ENCODE data around the gene ZNF746. TPM values are rescaled to one million over a fixed set of nuclear protein-coding genes. Genes with fewer than 3 reads are reported as not detected.

Gene ZNF746
- total RNA-seq, 1 donor: 13.2 TPM

- DNase-seq (ENCODE audit: low read depth): no peak
- H3K4me3 ChIP-seq (ENCODE audit: low read depth, low read length): no peak overlapping the region
- TF ChIP-seq CTCF (IDR thresholded peaks at IDR 0.05; ENCODE audit: insufficient read depth, low read length): no peak
Measured at GRCh38 chr7:149431486-149432120, 66.0 kb downstream of the ZNF746 start.

GRCh38 chr7:149430192-149430591 lies 67.4 kb downstream of the ZNF746 start:
- H3K4me3 ChIP-seq (ENCODE audit: low read depth, low read length): no peak overlapping the region
- TF ChIP-seq CTCF (IDR thresholded peaks at IDR 0.05; ENCODE audit: insufficient read depth, low read length): no peak
- no peak for DNase-seq (ENCODE audit: low read depth)

DNA sequence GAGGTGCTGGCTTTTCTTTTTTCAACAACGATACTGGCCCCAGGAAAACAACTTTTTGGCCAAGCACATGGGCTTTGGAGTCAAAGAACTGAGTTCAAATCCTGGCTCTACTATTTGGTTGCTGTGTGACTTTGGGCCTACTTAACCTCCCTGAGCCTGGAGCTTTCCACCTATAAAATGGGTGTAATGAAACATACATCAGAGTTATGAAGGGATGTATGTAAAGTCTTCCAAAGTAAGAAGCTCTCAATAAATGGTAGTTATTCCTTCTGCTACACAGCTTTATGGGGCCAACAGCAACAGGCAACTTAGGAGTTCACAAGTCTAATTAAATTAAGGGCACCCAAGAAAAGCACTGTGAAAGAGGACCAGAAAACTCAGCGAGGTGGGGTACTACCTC lies 69.7 kb downstream of the ZNF746 start:
- TF ChIP-seq CTCF (IDR thresholded peaks at IDR 0.05; ENCODE audit: insufficient read depth, low read length): no peak
- DNase-seq (ENCODE audit: low read depth): no peak
- no peak overlapping the region for H3K4me3 ChIP-seq (ENCODE audit: low read depth, low read length)

GRCh38 chr7:149427096-149427680 lies 70.4 kb downstream of the ZNF746 start:
- DNase-seq (ENCODE audit: low read depth): no peak
- no peak overlapping the region for H3K4me3 ChIP-seq (ENCODE audit: low read depth, low read length)
- TF ChIP-seq CTCF (IDR thresholded peaks at IDR 0.05; ENCODE audit: insufficient read depth, low read length): no peak

DNA sequence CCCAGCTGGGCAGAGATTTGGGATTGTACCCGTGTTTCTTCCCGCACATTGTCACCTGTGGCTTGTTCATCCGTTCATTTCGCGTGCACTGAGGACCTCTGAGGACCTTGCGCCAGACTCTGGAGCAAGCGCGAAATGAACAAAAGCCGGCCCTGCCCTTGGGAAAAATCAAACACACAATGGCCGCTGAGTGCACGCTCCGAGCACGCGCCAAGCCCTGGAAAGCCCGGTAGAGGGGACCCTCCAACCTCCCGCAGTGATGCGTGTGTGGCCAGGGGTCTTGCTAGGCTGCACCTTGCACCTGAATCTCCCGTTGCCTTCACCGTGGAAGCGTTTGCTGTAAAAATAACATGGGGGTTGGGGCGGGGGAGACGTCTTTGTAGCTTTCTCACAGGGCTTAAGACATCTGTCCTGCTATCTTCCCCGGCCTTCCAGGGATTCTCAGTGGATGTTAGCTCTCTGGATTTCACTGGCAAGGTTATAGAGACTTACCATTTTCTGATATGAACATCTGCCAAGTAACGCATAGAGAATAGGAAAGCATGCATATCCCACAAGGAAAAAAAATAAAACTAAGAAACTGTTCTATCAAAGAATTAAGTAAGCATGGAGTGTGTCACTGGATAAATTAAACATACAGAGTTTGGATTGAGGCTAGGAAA lies 74.0 kb downstream of the ZNF746 start:
- peak; percentile 3 for DNase-seq (ENCODE audit: low read depth)
- no peak for TF ChIP-seq CTCF (IDR thresholded peaks at IDR 0.05; ENCODE audit: insufficient read depth, low read length)

GRCh38 chr7:149422914-149423301 lies 74.7 kb downstream of the ZNF746 start:
- no peak overlapping the region for H3K4me3 ChIP-seq (ENCODE audit: low read depth, low read length)
- no peak for TF ChIP-seq CTCF (IDR thresholded peaks at IDR 0.05; ENCODE audit: insufficient read depth, low read length)
- DNase-seq (ENCODE audit: low read depth): no peak

More for the DNA sequence above, 74.0 kb downstream of the ZNF746 start:
- no peak overlapping the region for H3K4me3 ChIP-seq (ENCODE audit: low read depth, low read length)

Other genes with a start within 250 kb of the ZNF746 start
- 9.1 and 12.7 TPM in 2 replicates for gene ZNF783, start 235.6 kb downstream of the ZNF746 start, total RNA-seq (ENCODE audit: low replicate concordance)
- gene ZNF777, start 36.7 kb downstream of the ZNF746 start, total RNA-seq (ENCODE audit: low replicate concordance): 7.0 and 7.2 TPM in 2 replicates

Measured in fibroblast of the aortic adventitia (primary cell).